HG02798 (cell line): ENCODE measurements around the gene MRPS31.

ENCODE experiments used
- ATAC-seq: cut with Tn5 transposase; IDR thresholded peaks from one replicate; pipeline ENCODE4 v1.9.1; 2021; ENCODE audit warnings: mild to moderate bottlenecking; ENCODE audit not compliant: unreplicated experiment, poor library complexity

The MRPS31 gene

GRCh38 chr13:40770934-40771618 is at the start of gene MRPS31:
Gene MRPS31, minus strand, starts transcription at chr13:40771190. Its CDS starts 54 bp downstream, at chr13:40771136.
- ATAC-seq = peak; percentile 98

- no peak for ATAC-seq
These were observed 48.9 kb upstream of the MRPS31 start for GRCh38 chr13:40819797-40820315.

- no peak for ATAC-seq
These were observed 47.9 kb upstream of the MRPS31 start for GRCh38 chr13:40818926-40819325.

GRCh38 chr13:40814803-40815202 is 43.8 kb upstream of the MRPS31 start:
- no peak for ATAC-seq

GRCh38 chr13:40813667-40814454 is 42.9 kb upstream of the MRPS31 start:
- peak; percentile 44 for ATAC-seq

GRCh38 chr13:40812724-40813445 is 41.9 kb upstream of the MRPS31 start:
- no peak for ATAC-seq

- no peak for ATAC-seq
These were observed 41.1 kb upstream of the MRPS31 start for GRCh38 chr13:40812102-40812501.

GRCh38 chr13:40809471-40809870 is 38.5 kb upstream of the MRPS31 start:
- ATAC-seq = no peak

GRCh38 chr13:40806241-40806640 is 35.3 kb upstream of the MRPS31 start:
- no peak for ATAC-seq

- no peak for ATAC-seq
These were observed 32.3 kb upstream of the MRPS31 start for GRCh38 chr13:40803316-40803715.

GRCh38 chr13:40801255-40802217 is 30.5 kb upstream of the MRPS31 start:
- ATAC-seq = no peak

GRCh38 chr13:40800559-40800958 is 29.6 kb upstream of the MRPS31 start:
- ATAC-seq = no peak

GRCh38 chr13:40799508-40799907 is 28.5 kb upstream of the MRPS31 start:
- ATAC-seq = no peak

GRCh38 chr13:40798380-40798779 is 27.4 kb upstream of the MRPS31 start:
- ATAC-seq = no peak

GRCh38 chr13:40796649-40797048 is 25.7 kb upstream of the MRPS31 start:
- no peak for ATAC-seq

GRCh38 chr13:40794414-40795368 is 23.7 kb upstream of the MRPS31 start:
- ATAC-seq = no peak

- ATAC-seq = no peak
These were observed 22.3 kb upstream of the MRPS31 start for GRCh38 chr13:40793339-40793738.

- peak; percentile 34 for ATAC-seq
These were observed 21.5 kb upstream of the MRPS31 start for GRCh38 chr13:40792284-40793051.
